ENCODE data around the gene GORAB.
A peak's percentile ranks its signal among the peaks of the same experiment; 100 is the strongest.

GORAB gene

GRCh38 chr1:170531758-170532657 lies at the start of gene GORAB:
TSS of gene GORAB (plus strand) at chr1:170532166. CDS start at chr1:170532224, 58 bp downstream.
- TF ChIP-seq CTCF (IDR thresholded peaks at IDR 0.05; ENCODE audit: extremely low read depth, insufficient read depth, missing control alignments): no peak
- DNase-seq (ENCODE audit: low spot score): peak; percentile 85
- in situ Hi-C loops (cut with MboI; ENCODE audit: low pct_unique_long_range_greater_than_20kb, low sequenced_read_pairs, unreplicated experiment): loop anchor here (25.0 kb wide), 1 partner anchor 620 kb away; no protein-coding TSS in a partner anchor

GRCh38 chr1:170483051-170483450 lies 48.9 kb upstream of the GORAB start:
- no peak for TF ChIP-seq CTCF (IDR thresholded peaks at IDR 0.05; ENCODE audit: extremely low read depth, insufficient read depth, missing control alignments)
- no peak for DNase-seq (ENCODE audit: low spot score)
- in situ Hi-C loops (cut with MboI; ENCODE audit: low pct_unique_long_range_greater_than_20kb, low sequenced_read_pairs, unreplicated experiment): no loop called here

GRCh38 chr1:170487503-170487902 lies 44.5 kb upstream of the GORAB start:
- no peak for TF ChIP-seq CTCF (IDR thresholded peaks at IDR 0.05; ENCODE audit: extremely low read depth, insufficient read depth, missing control alignments)
- in situ Hi-C loops (cut with MboI; ENCODE audit: low pct_unique_long_range_greater_than_20kb, low sequenced_read_pairs, unreplicated experiment): no loop called here
- DNase-seq (ENCODE audit: low spot score): no peak

- no peak for TF ChIP-seq CTCF (IDR thresholded peaks at IDR 0.05; ENCODE audit: extremely low read depth, insufficient read depth, missing control alignments)
- in situ Hi-C loops (cut with MboI; ENCODE audit: low pct_unique_long_range_greater_than_20kb, low sequenced_read_pairs, unreplicated experiment): no loop called here
- DNase-seq (ENCODE audit: low spot score): no peak
Measured at GRCh38 chr1:170491291-170491690, 40.7 kb upstream of the GORAB start.

GRCh38 chr1:170494369-170494768 lies 37.6 kb upstream of the GORAB start:
- in situ Hi-C loops (cut with MboI; ENCODE audit: low pct_unique_long_range_greater_than_20kb, low sequenced_read_pairs, unreplicated experiment): no loop called here
- no peak for DNase-seq (ENCODE audit: low spot score)
- no peak for TF ChIP-seq CTCF (IDR thresholded peaks at IDR 0.05; ENCODE audit: extremely low read depth, insufficient read depth, missing control alignments)

GRCh38 chr1:170495006-170495405 lies 37.0 kb upstream of the GORAB start:
- DNase-seq (ENCODE audit: low spot score): no peak
- in situ Hi-C loops (cut with MboI; ENCODE audit: low pct_unique_long_range_greater_than_20kb, low sequenced_read_pairs, unreplicated experiment): no loop called here
- TF ChIP-seq CTCF (IDR thresholded peaks at IDR 0.05; ENCODE audit: extremely low read depth, insufficient read depth, missing control alignments): no peak

All from GM13977 (cell line).